ENCODE measurements around the gene KRT9. TPM values are rescaled to one million over a fixed set of nuclear protein-coding genes. Genes with fewer than 3 reads are reported as not detected.

Gene KRT9
- total RNA-seq, 3 donors from 2014 or later (not counting 1 experiment from before 2014, with no cell fraction given) = not detected

DNA sequence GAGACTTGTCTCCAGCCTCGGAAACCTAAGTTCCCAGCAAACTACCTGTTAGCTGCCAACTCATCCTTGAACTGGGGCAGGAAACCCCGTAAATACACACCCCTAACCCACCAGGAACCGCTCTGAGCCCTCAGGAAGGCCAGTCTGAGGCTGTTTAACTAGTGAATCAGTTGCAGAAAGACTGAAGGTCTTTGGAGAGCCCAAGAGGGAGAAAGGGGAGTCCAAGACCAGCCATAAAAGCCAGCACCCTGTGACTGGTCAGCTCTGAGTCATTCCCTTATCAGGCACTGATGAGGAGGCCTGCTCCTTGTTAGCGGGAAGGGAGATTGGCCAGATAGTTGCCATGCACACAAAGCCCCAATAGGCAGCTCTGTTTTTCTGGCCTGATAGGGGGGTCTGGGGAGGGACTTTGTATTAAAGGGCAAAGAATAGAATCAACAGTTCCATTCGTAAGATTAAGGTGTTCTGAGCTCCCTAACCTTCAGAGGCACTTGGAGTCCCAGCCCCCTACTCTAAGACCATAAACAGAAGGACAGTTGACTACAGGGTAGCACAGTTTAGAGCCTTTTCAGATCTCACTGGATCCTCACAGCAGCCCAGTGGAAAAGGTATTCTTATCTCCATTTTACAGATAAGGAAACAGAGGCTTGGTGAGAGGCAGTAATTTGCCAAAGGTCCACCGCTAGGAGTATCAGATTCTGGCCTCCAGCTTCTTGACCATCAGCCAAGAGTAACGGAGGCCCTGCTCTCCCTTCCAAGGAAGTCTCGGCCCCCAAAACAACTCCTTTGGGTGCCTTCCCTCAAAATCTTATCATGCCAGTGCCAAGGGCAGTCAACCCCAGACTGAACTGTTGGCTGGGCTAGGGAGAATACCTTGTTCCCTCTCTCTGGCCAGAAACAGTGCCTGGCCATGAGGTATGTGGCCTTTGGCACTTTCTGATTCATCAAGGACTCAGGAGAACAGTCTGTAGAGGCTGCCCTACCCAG lies 41.5 kb downstream of the KRT9 start:
- H3K4me3 Mint-ChIP-seq = no peak overlapping the region
- peaks cover 26% of the 10 kb centered on the region for H3K27me3 ChIP-seq (ENCODE audit: control insufficient read depth, insufficient read depth, low read length)
- intact Hi-C loops (cut with micrococcal nuclease) = no loop called here
- H3K27ac ChIP-seq (ENCODE audit: low read length) = no peak overlapping the region
- 77% methylated on average over 8 of the region's 8 CpGs for WGBS (ENCODE audit: insufficient coverage)
- ATAC-seq (no peak), DNase-seq (no peak)
- no peaks in the 10 kb centered on the region for H3K36me3 ChIP-seq (ENCODE audit: control insufficient read depth, insufficient read depth, low read length)
- peaks cover 0 to 5% of the 10 kb centered on the region in 2 donors for H3K4me1 Mint-ChIP-seq
- TF ChIP-seq, protein P1, sequence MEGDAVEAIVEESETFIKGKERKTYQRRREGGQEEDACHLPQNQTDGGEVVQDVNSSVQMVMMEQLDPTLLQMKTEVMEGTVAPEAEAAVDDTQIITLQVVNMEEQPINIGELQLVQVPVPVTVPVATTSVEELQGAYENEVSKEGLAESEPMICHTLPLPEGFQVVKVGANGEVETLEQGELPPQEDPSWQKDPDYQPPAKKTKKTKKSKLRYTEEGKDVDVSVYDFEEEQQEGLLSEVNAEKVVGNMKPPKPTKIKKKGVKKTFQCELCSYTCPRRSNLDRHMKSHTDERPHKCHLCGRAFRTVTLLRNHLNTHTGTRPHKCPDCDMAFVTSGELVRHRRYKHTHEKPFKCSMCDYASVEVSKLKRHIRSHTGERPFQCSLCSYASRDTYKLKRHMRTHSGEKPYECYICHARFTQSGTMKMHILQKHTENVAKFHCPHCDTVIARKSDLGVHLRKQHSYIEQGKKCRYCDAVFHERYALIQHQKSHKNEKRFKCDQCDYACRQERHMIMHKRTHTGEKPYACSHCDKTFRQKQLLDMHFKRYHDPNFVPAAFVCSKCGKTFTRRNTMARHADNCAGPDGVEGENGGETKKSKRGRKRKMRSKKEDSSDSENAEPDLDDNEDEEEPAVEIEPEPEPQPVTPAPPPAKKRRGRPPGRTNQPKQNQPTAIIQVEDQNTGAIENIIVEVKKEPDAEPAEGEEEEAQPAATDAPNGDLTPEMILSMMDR (IDR thresholded peaks at IDR 0.05) = no peak
- no peaks in the 10 kb centered on the region for H3K9me3 ChIP-seq (ENCODE audit: control insufficient read depth, insufficient read depth, low read length)
- H3K4me3 ChIP-seq (ENCODE audit: low read length) = no peak overlapping the region
- no peaks in the 10 kb centered on the region for H3K36me3 Mint-ChIP-seq
- peaks cover 16% of the 10 kb centered on the region for H3K4me1 ChIP-seq (ENCODE audit: control insufficient read depth, insufficient read depth, low read length)
- no peak overlapping the region for H3K27ac Mint-ChIP-seq
- peaks cover 53 to 56% of the 10 kb centered on the region in 2 donors for H3K27me3 Mint-ChIP-seq (ENCODE audit: low read depth in 2 of 2)
- H3K9me3 Mint-ChIP-seq = no peaks in the 10 kb centered on the region

DNA sequence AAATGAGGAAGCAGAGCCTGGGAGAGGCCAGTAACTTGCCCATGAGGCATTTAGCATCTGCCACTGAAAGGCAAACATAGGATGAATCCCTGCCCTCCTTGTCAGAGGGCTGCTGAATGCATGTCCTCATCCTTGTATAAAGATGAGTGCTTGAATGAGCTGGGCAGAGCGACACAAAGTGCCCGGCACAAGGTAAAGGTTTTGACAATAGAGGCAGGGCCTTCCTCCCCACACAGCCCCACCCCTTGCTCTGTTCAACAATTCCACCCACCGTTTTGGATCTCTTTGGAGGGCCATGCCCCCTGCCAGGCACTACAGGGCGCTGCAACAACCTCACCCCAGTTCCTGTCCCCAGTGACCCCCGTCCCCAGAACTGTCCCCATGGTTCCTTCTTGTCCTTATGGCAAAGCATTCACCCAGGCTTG lies 42.4 kb downstream of the KRT9 start:
- Histone ChIP-seq H3K27me3 (ENCODE audit: control insufficient read depth, insufficient read depth, low read length) (peaks cover 26% of the 10 kb centered on the region), H3K4me1 (ENCODE audit: control insufficient read depth, insufficient read depth, low read length) (peaks cover 16% of the 10 kb centered on the region), H3K36me3 (ENCODE audit: control insufficient read depth, insufficient read depth, low read length) (no peaks in the 10 kb centered on the region), H3K4me3 (ENCODE audit: low read length) (no peak overlapping the region), H3K27ac (ENCODE audit: low read length) (no peak overlapping the region), H3K9me3 (ENCODE audit: control insufficient read depth, insufficient read depth, low read length) (no peaks in the 10 kb centered on the region)
- Mint-ChIP-seq H3K4me3 (no peak overlapping the region), H3K4me1 (peaks cover 0 to 5% of the 10 kb centered on the region in 2 donors), H3K27me3 (ENCODE audit: low read depth in 2 of 2) (peaks cover 49 to 52% of the 10 kb centered on the region in 2 donors), H3K36me3 (no peaks in the 10 kb centered on the region), H3K27ac (no peak overlapping the region), H3K9me3 (no peaks in the 10 kb centered on the region)
- TF ChIP-seq, protein P1 (IDR thresholded peaks at IDR 0.05) = no peak
- 65% methylated on average over 5 of the region's 5 CpGs for WGBS (ENCODE audit: insufficient coverage)
- DNase-seq = no peak
- intact Hi-C loops (cut with micrococcal nuclease) = no loop called here
- no peak for ATAC-seq

- H3K36me3 Mint-ChIP-seq = no peaks in the 10 kb centered on the region
- Histone ChIP-seq H3K36me3 (ENCODE audit: control insufficient read depth, insufficient read depth, low read length) (no peaks in the 10 kb centered on the region), H3K27ac (ENCODE audit: low read length) (no peak overlapping the region), H3K4me3 (ENCODE audit: low read length) (no peak overlapping the region), H3K27me3 (ENCODE audit: control insufficient read depth, insufficient read depth, low read length) (peaks cover 26% of the 10 kb centered on the region), H3K9me3 (ENCODE audit: control insufficient read depth, insufficient read depth, low read length) (no peaks in the 10 kb centered on the region), H3K4me1 (ENCODE audit: control insufficient read depth, insufficient read depth, low read length) (peaks cover 16% of the 10 kb centered on the region)
- DNase-seq (no peak), ATAC-seq (no peak)
- no peaks in the 10 kb centered on the region for H3K9me3 Mint-ChIP-seq
- peaks cover 0 to 5% of the 10 kb centered on the region in 2 donors for H3K4me1 Mint-ChIP-seq
- peaks cover 49 to 52% of the 10 kb centered on the region in 2 donors for H3K27me3 Mint-ChIP-seq (ENCODE audit: low read depth in 2 of 2)
- H3K27ac Mint-ChIP-seq = no peak overlapping the region
- H3K4me3 Mint-ChIP-seq = no peak overlapping the region
- 32% methylated on average over 10 of the region's 10 CpGs for WGBS (ENCODE audit: insufficient coverage)
- TF ChIP-seq, protein P1 (IDR thresholded peaks at IDR 0.05) = no peak
- intact Hi-C loops (cut with micrococcal nuclease) = no loop called here
Measured at GRCh38 chr17:41528959-41529353, 42.9 kb downstream of the KRT9 start.

All from natural killer cell (primary cell).